ENCODE results near the gene CCM2L.
A peak's percentile ranks its signal among the peaks of the same experiment; 100 is the strongest.

The CCM2L gene

GRCh38 chr20:32010101-32010500 lies at the start of gene CCM2L:
Gene CCM2L, plus strand, starts transcription at chr20:32010438. Its CDS starts 17 bp downstream, at chr20:32010455.
- DNase-seq, result no peak

DNA sequence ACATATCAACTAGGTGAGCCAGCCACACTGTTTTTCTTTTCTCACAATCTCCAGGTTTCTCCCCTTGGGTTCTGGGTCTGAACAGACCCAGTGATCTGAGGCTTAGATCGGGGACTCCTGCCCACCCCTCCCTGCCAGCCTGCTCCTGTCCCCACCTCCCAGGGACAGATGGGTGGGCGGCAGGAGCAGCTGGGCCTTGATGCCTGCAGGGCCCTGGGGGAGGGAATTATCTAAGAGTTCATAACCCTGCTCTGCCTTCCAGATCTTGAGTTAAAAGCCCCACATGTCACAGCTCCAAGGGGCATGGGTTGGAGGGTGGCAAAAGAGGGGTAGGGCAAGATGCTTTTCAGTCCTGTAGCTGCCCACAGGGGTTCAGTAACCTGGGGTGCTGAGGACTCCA lies 47.5 kb upstream of the CCM2L start:
- DNase-seq, result no peak

GRCh38 chr20:31963889-31964288 lies 46.3 kb upstream of the CCM2L start:
- no peak for DNase-seq

DNA sequence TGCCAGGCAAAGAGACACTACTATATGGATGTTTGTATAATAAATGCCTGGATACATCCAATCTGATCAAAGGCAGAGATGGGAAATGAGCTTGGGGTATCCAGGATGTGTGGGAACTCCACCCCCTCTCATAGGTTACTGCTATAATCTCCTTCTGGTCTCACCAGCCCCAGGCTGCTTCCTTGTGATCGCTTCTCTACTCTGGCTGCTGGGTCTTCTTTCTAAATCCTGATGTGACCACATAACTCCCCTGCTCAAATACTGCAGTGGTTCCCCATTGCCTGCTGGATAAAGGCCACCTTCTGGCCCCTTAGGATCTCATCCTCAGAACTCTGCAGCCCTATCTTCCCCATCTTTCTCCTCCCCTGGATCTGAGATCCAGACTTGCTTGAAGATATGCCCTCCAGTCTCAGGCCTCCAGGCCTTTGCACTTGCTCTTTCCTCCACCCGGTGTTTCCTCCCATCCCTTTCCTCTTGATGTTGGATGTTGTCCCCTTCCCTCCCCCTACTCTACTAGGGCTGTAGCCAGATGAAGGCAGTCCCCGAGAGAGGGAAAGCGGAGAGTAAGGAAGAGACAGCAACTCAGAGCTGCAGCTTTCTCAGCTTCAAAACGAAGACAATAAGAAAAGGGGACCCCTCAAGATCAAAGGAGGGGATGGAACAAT lies 43.1 kb upstream of the CCM2L start:
- peak in 1 of 2 experiments; percentile 42 for DNase-seq

- peak; percentile 15 to 84 for DNase-seq
Observed at GRCh38 chr20:31967830-31968249, 42.4 kb upstream of the CCM2L start, which contains the start of gene XKR7. Gene XKR7, plus strand, starts transcription at chr20:31968151. Its CDS starts 25 bp downstream, at chr20:31968176.

- peak; percentile 13 to 76 for DNase-seq
Observed at GRCh38 chr20:31968291-31969126, 41.7 kb upstream of the CCM2L start.

DNA sequence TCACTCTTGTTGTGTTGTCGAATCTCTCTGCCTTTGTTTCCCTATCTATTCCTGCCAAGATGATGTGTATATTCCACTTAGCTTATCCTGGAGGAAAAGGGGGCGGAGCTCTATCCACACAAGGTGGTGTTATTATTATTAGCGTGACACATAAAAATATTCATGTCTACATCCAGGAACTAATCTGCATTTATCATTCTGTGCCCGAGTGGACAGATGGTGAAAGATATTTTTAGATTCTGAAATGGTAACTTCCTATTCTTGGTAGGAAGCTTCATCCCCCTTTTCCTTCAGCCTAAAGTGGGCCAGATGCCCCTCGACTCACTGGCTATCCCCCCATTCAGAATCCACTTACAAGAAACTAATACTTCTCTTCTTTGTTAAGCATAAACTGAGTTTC lies 40.2 kb upstream of the CCM2L start:
- DNase-seq, result peak in 1 of 2 experiments; percentile 18

GRCh38 chr20:31972471-31973021 lies 37.7 kb upstream of the CCM2L start:
- no peak for DNase-seq

DNA sequence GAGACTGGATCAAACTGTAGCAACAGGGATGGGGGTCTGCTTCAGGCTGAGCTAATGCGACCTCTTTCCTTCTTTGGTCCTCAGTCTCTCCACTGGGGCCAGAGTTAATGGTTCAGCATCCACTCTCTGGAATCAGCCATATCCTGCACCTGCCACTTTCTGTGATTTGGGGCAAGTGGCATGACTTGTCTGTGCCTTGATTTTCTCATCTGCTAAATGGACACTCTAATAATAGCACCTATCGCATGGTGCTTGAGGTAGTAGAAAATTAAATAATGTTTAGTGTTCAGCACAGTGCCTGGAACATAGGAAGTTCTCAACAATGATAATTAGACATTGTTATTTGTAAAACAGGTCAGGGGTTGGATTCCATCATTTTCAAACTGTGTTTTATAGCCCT lies 35.9 kb upstream of the CCM2L start:
- DNase-seq, result no peak

GRCh38 chr20:31974951-31975487 lies 35.2 kb upstream of the CCM2L start:
- DNase-seq, result peak; percentile 77 to 93

DNA sequence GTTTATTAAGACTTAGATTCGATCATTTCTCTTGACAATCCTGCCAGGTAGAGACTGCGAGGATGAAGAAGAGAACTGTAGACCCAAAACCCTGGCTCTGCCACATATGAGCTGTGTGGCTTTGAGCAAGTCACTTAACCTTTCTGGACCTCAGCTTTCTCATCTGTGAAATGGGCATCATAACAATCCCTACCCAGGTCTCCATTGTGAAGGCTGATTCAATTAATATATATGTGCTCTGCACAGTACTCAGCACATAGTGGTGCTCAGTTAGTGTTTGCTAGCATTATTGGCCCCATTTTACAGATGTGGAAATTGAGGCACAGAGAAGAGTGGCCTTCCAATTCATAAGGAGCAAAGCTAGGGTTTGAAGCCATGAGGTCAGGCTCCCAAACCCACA lies 34.4 kb upstream of the CCM2L start:
- no peak for DNase-seq

DNA sequence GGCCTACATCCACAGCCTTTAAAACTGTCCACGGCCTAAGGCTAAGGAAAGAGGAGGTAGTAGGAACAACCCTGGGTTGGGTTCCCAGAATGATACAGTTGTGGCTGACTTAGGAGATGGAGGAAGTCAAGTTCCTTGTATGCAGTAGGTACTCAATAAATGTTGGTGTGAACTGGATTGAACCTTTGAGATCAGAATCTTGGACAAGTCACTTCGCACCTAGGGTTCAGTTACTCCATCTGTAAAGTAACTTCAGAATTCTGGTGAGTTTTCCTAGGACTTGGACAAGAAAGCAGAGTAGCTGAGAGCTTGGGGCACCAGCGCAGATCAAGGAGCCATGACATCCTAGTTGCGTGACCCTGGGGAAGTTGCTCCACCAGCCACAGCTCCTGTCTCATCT lies 33.2 kb upstream of the CCM2L start:
- no peak for DNase-seq

DNA sequence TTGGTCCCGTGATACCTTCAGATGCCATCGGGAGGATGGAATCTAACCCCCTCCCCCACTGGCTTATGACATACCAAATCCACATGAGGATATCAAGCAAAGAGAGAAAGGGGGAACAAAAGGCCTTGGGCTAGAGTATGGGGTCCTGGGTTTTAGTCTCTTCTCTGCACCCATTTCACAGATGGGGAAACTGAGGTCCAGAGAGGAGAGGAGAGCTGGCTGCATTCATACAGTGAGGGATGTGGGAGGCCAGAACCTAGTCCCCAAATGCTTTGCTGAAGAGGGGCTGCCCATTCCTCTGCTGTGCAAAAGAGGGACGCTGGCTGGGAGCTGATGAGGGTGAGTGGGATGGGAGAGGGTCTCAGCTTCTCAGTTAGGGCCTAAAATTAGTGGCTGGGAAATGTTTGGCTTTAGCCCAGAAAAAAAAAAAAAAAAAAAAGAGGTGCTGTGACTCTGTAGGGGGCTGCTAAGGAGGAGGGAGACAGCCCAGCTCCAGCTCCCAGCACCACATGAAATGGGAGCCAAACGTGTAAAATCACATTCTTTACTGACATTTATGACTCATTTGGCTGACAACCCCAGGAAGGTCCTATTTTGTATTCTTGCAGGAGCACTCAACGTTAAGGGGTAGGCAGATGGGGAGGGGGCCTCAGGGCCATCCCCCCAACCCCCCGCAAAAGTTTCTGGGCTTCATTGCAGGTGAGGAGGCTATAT lies 30.4 kb upstream of the CCM2L start:
- DNase-seq, result no peak

- DNase-seq, result no peak
Observed at GRCh38 chr20:31981784-31982183, 28.5 kb upstream of the CCM2L start.

DNA sequence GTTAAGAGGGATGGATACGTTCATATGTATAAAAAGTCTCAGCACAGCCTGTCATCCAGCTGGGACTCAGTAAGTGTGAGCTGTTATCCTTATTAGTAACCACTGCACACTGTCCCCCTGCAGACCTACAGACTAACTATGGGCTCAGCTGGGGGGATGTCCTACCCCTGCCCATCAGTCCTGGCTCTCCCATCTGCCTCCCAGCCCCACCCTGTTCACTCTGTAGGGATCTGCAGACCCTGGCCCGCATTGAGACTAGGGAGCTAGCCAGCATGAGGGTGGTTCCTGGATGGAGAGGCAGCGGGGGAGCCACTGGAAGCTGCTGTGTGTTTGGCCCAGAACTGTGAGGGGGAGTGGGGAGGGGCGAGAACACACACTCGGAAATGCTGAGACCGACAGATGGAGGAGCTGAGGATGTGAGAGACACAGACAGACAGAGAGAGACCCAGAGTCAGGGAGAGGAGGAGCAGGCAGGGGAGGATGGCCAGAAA lies 25.2 kb upstream of the CCM2L start:
- no peak for DNase-seq

DNA sequence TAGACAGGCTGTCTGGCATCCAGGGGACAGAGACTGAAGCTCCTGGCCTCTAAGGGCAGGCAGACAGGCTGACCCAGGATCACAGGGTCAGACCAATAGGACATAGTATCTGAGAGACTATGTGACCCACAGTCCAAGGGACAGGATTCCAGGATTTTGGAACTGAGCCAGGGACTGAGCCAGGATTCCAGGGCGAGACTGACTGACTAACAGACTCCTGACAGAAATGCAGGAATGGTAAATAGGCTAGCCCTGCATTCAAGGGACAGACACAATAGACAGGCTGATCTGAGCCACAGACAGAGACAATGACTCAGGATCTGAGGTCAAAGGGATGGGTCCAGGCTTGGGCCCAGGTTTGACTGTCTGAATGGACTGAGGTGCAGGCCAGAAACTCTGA lies 22.5 kb upstream of the CCM2L start:
- no peak for DNase-seq

DNA sequence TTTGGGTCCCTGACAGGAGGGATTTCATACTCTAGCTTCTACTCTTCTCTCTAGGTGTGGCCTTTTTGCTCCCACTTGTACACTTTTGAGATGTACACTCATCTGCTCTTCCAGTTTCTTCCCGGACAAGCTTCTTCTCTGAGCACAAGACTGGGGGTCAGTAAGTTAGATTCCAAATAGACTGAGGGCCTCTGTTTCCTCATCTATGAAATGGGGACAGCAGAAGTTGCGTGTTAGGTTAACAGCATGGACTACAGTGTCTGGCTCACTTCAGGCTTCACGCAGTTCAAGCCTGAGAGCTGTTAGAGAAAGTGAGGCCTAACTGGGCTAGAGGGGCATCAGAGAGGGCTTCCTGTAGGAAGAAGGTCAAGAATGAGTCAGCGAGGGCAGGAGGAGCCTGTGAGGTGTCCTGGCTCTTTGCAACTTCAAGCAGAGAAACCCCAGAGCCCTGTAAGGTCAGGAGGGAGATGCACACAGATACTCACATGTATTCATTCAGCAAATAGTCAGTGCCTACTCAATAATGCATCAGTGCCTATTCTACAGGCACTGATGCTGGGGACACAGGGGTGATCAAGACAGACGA lies 21.7 kb upstream of the CCM2L start:
- no peak for DNase-seq

- DNase-seq, result no peak
Observed at GRCh38 chr20:31989030-31989645, 21.1 kb upstream of the CCM2L start.

DNA sequence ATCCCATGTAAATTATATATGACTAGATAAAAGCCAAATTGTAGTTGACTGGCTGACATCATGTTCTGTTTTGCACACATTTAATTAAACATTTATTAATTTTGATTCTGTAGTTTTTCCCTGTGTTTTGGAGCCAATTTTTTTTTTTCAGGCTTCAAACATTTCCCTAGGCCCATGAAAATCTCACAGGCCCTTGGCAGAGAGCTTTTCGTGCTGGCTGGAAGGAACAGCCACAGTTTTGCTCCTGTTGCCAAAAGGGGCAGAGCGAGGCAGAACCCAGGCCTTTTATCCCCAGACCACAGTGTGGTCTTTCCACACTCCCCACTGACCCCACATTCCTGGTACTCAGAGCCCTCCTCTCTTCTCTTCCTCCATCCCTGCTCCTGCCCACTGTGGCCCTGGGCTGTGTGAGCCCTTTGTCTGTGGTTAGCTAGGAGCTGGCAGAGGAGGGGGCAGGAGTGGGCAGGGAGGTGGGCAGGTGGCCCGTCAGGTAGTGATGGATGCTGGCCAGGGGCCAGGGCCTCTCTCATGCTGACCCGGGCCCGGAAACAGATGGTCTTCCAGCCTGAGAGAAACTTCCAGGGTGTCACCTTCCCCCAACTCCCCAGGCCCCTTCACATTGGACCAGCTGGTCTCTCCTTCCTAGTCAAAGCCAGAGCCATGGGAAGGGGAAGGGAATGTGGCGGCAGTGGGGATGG lies 19.4 kb upstream of the CCM2L start:
- DNase-seq, result no peak

DNA sequence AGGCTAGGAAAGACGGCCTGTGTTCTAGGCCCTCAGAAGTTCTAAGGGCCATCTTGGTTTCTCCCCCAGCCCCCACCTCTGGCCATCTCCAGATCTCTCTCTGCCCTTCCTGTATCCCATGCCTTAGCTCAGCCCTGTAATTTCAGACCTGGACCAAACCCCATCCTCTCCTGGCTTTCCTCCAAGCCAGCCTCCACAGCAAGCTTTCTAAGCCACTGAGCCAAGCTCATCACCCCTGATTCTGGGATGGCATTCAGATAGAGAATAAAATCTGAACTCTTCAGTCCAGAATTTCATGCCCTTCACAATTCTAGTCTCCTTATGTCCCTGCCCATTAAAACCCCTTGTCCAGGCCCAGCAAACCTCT lies 18.9 kb upstream of the CCM2L start:
- no peak for DNase-seq

DNA sequence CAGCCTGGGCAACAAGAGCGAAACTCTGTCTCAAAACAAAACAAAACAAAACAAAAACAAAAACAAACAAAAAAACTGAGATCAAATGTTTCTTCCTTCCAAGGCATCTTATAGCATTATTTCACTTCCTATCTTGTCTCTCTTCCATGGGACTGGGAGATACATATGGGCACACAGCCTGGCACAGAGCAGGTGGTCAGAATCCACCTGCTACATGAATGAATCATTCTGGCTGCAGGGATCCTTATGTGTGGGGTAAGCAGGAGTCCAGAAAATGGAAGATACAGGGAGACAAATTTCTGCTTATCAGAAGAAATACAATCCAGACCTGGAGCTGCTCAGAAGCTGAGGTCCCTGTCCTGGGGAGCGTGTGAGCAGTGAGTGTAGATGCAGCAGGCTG lies 18.2 kb upstream of the CCM2L start:
- DNase-seq, result no peak
